ENCODE results near the gene PAIP1.
"Not testable (repeated sequence)": the region's sequence is repeated elsewhere in the genome, so short reads cannot be mapped to it uniquely, and the experiment has no call there.

Gene PAIP1

GRCh38 chr5:43520615-43521014, 36.3 kb downstream of the PAIP1 start:
- DNase-seq (ENCODE audit: low read depth in 2 of 2) = no peak

DNA sequence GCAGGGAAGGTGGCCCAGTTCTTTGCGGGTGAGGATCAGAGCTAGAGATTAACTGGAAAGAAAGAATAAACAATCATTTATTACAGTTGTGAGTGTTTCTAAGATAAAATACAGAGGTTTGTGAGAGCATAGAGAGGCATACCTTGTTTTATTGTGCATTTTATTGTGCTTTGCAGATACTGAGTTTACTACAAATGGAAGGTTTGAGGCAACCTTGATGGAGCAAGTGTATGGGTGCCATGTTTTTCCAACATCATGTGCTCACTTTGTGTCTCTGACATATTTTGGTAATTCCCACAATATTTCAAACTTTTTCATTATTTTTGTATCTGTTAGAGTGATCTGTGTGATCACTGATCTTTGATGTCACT, 41.2 kb downstream of the PAIP1 start:
- no peak for DNase-seq (ENCODE audit: low read depth in 2 of 2)

DNA sequence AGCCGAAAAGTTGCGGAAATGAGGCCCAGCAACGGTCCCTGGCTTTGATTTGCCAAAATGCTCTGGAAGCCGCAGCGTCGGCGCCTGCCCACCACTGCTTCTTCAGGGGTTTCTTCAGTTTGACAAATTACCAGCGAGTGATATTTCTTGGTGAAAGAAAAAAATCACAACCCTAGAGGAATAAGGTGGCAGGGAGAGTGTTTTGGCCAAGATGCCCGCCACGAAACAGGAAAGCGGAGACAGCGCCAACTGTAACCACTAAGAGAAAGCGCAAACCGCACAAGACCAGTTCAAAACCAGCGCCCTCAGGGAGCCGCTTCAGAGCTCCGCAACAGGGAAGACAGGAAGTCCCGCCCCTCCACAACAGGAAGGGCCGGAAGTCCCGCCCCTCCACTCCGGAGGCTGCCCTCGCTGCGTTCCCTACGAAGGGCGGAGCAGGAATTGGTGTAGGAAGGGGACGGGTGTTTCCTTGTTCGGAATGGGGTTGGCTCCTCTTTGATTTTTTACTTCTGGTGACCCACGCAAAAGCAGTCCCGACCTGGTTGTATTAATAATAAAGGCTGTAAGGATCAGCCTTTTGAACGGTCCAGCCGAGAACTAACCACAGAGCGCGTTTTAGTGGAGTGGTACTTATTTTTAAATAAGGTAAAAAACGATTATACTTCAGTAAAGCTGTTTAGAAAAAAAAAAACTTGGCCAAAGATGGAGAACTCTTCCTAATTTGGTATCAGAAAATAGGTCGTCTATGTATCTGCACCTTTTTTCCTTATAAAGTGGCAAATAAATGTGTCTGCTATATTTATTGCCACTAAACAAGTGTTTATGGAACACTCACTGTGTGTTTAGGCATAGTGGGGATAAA, 41.8 kb downstream of the PAIP1 start, which contains the start of gene C5orf34:
TSS of gene C5orf34 (minus strand) at position 333 of the 862 bp plus-strand sequence. CDS start 5,809 bp downstream, outside the sequence.
- DNase-seq (ENCODE audit: low read depth in 2 of 2) = peak; percentile 91 to 93

DNA sequence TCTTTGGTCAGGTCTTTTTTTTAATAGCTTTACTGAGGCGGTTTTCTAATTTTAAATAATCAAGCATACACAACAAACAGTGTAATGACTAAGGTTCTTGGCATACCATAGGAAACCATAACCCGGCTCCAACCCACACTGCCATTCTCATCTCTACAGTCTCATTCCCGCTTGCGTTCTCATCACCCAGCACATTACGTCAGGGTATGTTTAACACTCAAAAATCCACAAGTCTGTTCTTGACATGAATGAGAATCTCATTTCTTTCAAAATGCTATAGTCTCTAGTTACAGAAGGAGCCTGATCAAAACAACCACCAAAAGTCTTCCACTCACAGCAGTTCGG, 42.4 kb downstream of the PAIP1 start:
- DNase-seq (ENCODE audit: low read depth in 2 of 2) = no peak

DNA sequence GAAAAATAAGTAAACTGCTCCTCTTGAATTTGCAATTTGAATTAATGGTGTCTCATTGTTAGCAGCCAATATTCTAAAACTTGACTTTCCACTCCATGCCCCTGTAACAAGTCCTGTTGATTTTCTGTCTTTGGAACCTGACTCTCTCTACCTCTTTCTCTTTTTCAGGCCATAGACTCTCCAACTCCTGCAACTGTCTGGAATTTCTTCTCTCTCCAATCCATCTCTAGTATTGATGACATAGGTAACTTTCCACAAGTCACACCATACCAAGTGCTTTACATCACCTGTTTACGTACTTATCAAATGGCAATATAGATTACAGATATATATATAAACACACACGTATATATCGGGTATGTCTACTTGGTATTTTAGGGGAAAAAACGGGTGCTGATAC, 42.9 kb downstream of the PAIP1 start:
- no peak for DNase-seq (ENCODE audit: low read depth in 2 of 2)

DNA sequence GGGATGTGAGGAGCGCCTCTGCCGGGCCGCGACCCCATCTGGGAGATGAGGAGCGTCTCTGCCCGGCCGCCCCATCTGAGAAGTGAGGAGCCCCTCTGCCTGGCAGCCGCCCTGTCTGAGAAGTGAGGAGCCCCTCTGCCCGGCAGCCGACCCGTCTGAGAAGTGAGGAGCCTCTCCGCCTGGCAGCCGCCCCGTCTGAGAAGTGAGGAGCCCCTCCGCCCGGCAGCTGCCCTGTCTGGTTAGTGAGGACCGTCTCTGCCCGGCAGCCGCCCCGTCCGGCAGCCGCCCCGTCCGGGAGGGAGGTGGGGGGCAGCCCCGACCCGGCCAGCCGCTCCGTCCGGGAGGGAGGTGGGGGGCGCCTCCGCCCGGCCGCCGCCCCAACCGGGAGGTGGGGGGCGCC, 45.8 kb downstream of the PAIP1 start:
- DNase-seq (ENCODE audit: low read depth in 2 of 2) = not testable (repeated sequence)

DNA sequence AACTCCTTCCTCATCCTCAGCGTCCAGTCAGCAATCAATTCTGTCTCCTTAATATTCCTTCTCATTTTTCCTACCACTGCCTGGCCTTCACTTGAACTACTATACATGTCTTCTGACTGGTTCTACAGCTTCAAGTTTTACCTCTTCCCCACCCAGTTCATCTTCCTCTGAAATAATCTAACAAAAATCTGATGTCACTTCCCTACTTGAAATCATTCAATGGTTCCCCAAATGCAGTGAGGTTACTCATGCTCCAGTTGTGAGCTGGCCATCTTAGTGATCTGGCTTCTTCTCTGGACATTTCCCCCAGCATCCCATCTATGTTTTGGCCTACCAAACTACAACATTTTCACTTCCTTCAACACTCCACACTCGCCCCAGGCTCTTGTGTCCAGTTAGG, 58.3 kb downstream of the PAIP1 start:
- no peak for DNase-seq (ENCODE audit: low read depth in 2 of 2)

GRCh38 chr5:43497311-43498104, 59.4 kb downstream of the PAIP1 start:
- no peak for DNase-seq (ENCODE audit: low read depth in 2 of 2)

GRCh38 chr5:43491326-43491725, 65.6 kb downstream of the PAIP1 start:
- DNase-seq (ENCODE audit: low read depth in 2 of 2) = no peak

GRCh38 chr5:43486353-43486752, 70.5 kb downstream of the PAIP1 start:
- no peak for DNase-seq (ENCODE audit: low read depth in 2 of 2)

- no peak for DNase-seq (ENCODE audit: low read depth in 2 of 2)
Measured at GRCh38 chr5:43485406-43485805, 71.5 kb downstream of the PAIP1 start.

DNA sequence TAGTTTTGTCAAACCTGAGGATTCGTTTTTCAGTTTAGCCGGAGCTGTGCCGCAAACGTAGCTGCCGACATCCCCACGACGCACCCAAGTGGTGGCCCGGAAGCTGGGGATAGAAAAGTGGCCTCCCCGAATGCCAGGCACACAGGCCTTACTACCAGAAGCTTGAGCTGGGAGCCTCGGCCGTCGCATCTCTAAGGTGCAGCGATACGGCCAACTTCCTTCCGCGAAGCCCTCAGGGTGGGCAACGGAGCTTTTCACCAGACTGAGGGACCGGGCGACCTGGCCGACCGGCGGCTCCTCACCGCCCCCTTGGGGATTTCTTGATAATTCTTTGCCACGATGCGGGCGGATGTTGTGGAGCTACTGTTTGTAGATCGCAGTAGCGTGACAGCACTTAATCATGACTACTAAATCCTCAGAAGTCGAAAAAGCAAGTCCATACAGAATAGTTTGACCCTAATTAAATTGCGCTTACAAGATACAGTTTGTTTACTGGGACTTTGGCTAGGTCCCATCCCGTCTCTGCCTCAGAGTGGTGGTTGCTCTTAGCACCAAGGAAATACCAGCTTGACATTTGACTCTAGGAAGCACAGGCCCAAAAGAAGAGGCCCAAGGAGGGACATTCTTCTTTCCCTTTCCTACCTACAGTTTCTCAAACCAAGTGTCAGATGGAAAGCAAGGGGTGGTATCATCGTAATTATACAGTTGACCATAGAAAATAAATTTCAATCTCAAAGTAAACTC, 72.6 kb downstream of the PAIP1 start:
- peak; percentile 68 to 69 for DNase-seq (ENCODE audit: low read depth in 2 of 2)

- peak; percentile 70 to 74 for DNase-seq (ENCODE audit: low read depth in 2 of 2)
Measured at GRCh38 chr5:43483298-43484105, 73.4 kb downstream of the PAIP1 start, which contains the start of gene TMEM267. Gene TMEM267, minus strand, starts transcription at chr5:43483865. Its CDS starts 29,896 bp downstream, at chr5:43453969.

DNA sequence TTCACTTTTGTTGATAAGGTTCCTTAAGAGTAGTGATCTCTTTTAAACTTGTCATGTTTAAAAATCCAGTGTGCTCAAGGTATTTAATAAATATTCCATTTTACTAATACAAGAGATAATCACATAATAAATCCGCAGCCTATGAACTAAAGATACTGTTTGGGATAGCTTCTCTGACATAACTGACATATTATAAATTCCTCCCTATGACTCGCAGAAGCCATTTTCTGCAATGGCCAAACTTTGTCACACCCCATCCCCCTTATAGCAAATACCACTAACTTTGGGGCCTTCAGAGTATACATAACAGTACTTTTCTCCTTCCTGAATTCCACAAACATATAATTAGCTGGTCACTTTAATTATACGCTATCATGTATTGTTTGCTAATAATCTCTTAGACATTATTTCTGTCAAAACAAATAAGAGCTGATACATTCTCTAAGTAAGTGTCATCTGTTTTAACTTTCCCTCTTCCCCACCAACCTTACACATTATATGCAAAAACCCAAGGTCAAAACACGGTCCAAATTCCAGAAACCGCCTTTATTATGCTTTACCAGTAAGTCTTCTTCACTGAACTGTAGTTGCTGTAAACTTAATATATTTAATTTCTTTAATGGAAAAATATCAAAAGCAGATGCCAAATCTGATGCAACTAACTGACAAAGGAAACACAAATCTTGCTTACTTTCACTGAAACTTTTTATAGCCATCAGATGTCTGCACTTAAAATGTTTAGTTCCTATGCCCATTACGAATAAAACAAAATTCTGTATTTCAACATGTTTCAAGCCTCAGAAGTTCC, 74.2 kb downstream of the PAIP1 start:
- no peak for DNase-seq (ENCODE audit: low read depth in 2 of 2)
